GM23338 (cell line): ENCODE measurements around the gene ATOSA. TPM values are rescaled to one million over a fixed set of nuclear protein-coding genes. Genes with fewer than 3 reads are reported as not detected.

Experiments
- ATAC-seq: fragments of 200-7000 bp; cut with Tn5 transposase; 3 replicates; pipeline ENCODE4 v1.9.1; 2020
- DNase-seq: peaks from one replicate; pipeline ENCODE4 v3.0.0-alpha.2; 2015; ENCODE audit warnings: low spot score
- H2AFZ ChIP-seq: fragments of 200-600 bp; sonication (generic); 2 replicates; pipeline ENCODE4 v1.8.0; 2016; ENCODE audit warnings: antibody characterized with exemption, mild to moderate bottlenecking, moderate library complexity
- H3F3A ChIP-seq: fragments of 200-600 bp; sonication (generic); replicated peaks from 2 replicates; pipeline ENCODE4 v1.8.0; 2017; ENCODE audit warnings: antibody characterized with exemption, mixed run types, low read depth
- H3K27ac ChIP-seq: fragments of 200-600 bp; sonication (generic); 2 replicates; pipeline ENCODE4 v1.6.1; 2016; ENCODE audit warnings: low read depth
- H3K27me3 ChIP-seq: fragments of 200-600 bp; sonication (generic); 2 replicates; pipeline ENCODE4 v1.8.0; 2016; ENCODE audit warnings: mild to moderate bottlenecking, mixed run types, moderate library complexity; ENCODE audit not compliant: insufficient read depth
- H3K36me3 ChIP-seq: fragments of 200-600 bp; sonication (generic); 2 replicates; pipeline ENCODE4 v1.8.0; 2016; ENCODE audit warnings: mild to moderate bottlenecking; ENCODE audit not compliant: insufficient read depth
- H3K4me1 ChIP-seq: fragments of 200-600 bp; sonication (generic); 2 replicates; pipeline ENCODE4 v1.8.0; 2016; ENCODE audit warnings: mild to moderate bottlenecking, moderate library complexity; ENCODE audit not compliant: insufficient read depth
- H3K4me2 ChIP-seq: fragments of 200-600 bp; sonication (generic); 2 replicates; pipeline ENCODE4 v1.7.1; 2017; ENCODE audit warnings: mixed run types
- H3K4me3 ChIP-seq: fragments of 200-600 bp; sonication (generic); 2 replicates; pipeline ENCODE4 v1.6.1; 2016; ENCODE audit warnings: mixed run types
- H3K79me2 ChIP-seq: fragments of 200-600 bp; sonication (generic); replicated peaks from 2 replicates; pipeline ENCODE4 v1.8.0; 2017; ENCODE audit warnings: mild to moderate bottlenecking; ENCODE audit not compliant: insufficient read depth
- H3K9me2 ChIP-seq: fragments of 200-600 bp; sonication (generic); 2 replicates; pipeline ENCODE4 v1.8.0; 2017; ENCODE audit not compliant: insufficient read depth
- H4K20me1 ChIP-seq: fragments of 200-600 bp; sonication (generic); replicated peaks from 2 replicates; pipeline ENCODE4 v1.8.0; 2017; ENCODE audit warnings: mild to moderate bottlenecking; ENCODE audit not compliant: insufficient read depth
- H3K27ac Mint-ChIP-seq: 2 replicates; pipeline ENCODE4 v1.8.0; 2020; ENCODE audit warnings: inconsistent platforms, mild to moderate bottlenecking, moderate library complexity, mixed read lengths
- H3K27me3 Mint-ChIP-seq: 3 replicates; pipeline ENCODE4 v1.8.0; 2022; ENCODE audit warnings: low read depth, mild to moderate bottlenecking, moderate library complexity, mixed read lengths, inconsistent platforms; ENCODE audit not compliant: insufficient read depth, poor library complexity
- H3K36me3 Mint-ChIP-seq: 3 replicates; pipeline ENCODE4 v1.8.0; 2021; ENCODE audit warnings: low read depth, mild to moderate bottlenecking, inconsistent platforms, moderate library complexity, mixed read lengths
- H3K4me1 Mint-ChIP-seq: 3 replicates; pipeline ENCODE4 v1.8.0; 2020; ENCODE audit warnings: mild to moderate bottlenecking, inconsistent platforms, mixed read lengths
- H3K4me3 Mint-ChIP-seq: 3 replicates; pipeline ENCODE4 v1.8.0; 2021; ENCODE audit warnings: moderate library complexity, mild to moderate bottlenecking, inconsistent platforms, mixed read lengths
- H3K9me3 Mint-ChIP-seq: 3 replicates; pipeline ENCODE4 v1.8.0; 2020; ENCODE audit warnings: moderate library complexity, mild to moderate bottlenecking, inconsistent platforms, mixed read lengths
- CREB1 ChIP-seq: fragments of 250-450 bp; sonication (Bioruptor Pico); IDR thresholded peaks from 2 replicates; pipeline ENCODE4 v1.5.0; 2020; ENCODE audit warnings: low read depth, mild to moderate bottlenecking, moderate library complexity
- EZH2 ChIP-seq: fragments of 200-600 bp; sonication (generic); IDR thresholded peaks from one replicate; pipeline ENCODE4 v1.8.0; 2017; ENCODE audit warnings: antibody characterized with exemption, mild to moderate bottlenecking, low read depth; ENCODE audit not compliant: unreplicated experiment
- EZH2phosphoT487 ChIP-seq: fragments of 200-600 bp; sonication (generic); IDR thresholded peaks from one replicate; pipeline ENCODE4 v1.8.1; 2018; ENCODE audit warnings: antibody characterized with exemption; ENCODE audit not compliant: unreplicated experiment
- NANOG ChIP-seq: IDR thresholded peaks from 2 replicates; pipeline ENCODE4 v1.6.1; 2016; ENCODE audit warnings: antibody characterized with exemption, borderline replicate concordance
- POLR2AphosphoS5 ChIP-seq: IDR thresholded peaks from 2 replicates; pipeline ENCODE4 v1.6.1; 2016; ENCODE audit warnings: antibody characterized with exemption, low read depth
- STAT1 ChIP-seq: IDR thresholded peaks from one replicate; pipeline ENCODE4 v1.6.1; 2016; ENCODE audit warnings: antibody characterized with exemption; ENCODE audit not compliant: unreplicated experiment
- polyA plus RNA-seq: library from polyadenylated mRNA; unstranded; fragments of >200 nt; fragmentation: Nextera tagmentation; extraction: Ambion mirVana; gene quantifications from 2 replicates; pipeline ENCODE4 v1.2.1, GENCODE V29; 2016
- total RNA-seq: library from RNA; depleted of rRNA; stranded (reverse); fragments of >200 nt; shearing (Covaris generic); gene quantifications from 2 replicates; pipeline ENCODE4 v1.2.3, GENCODE V29; 2014
- TF ChIP-seq, protein P1 (sequence below): IDR thresholded peaks from one replicate; pipeline ENCODE4 v1.6.1; 2018; ENCODE audit warnings: antibody characterized with exemption; ENCODE audit not compliant: unreplicated experiment
- TF ChIP-seq, protein P2 (sequence below): fragments of 250-450 bp; sonication (Bioruptor Pico); IDR thresholded peaks from 2 replicates; pipeline ENCODE4 v1.5.0; 2020; ENCODE audit warnings: mild to moderate bottlenecking, moderate library complexity
- TF ChIP-seq, protein P3 (sequence below), 2 experiments: fragments of 200-600 bp in 1 of 2; sonication (generic) in 1 of 2; conservative IDR thresholded peaks; 2 replicates each; pipeline versions ENCODE4 v1.5.1 to v1.6.1; 2016 to 2017; ENCODE audit warnings: antibody characterized with exemption in 2 of 2, low read depth in 2 of 2, mild to moderate bottlenecking in 2 of 2, moderate library complexity in 1 of 2

Gene ATOSA
- total and polyA plus RNA-seq, 2 experiments from 2014 or later = 6.2 to 14.0 TPM

DNA sequence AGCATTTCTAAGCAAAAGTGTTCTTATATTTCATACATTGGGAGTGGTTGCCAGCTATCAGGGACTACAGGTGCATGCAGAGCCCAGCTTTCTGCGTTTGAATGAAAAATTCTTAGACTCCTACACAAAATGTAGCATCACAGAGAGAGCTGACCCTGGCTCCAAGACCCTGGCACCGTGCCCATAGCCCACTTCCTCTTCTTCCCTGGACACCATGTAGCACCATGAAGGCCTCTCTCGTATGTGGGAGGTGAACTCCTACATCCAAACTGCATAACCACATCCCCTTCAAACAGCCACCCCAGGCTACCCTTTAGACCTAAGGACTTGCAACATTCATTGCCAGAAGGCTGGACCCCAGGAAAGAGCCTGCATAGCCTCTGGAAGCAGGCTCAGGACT is 35.8 kb upstream of the ATOSA start (continued):
- TF ChIP-seq, protein P1, sequence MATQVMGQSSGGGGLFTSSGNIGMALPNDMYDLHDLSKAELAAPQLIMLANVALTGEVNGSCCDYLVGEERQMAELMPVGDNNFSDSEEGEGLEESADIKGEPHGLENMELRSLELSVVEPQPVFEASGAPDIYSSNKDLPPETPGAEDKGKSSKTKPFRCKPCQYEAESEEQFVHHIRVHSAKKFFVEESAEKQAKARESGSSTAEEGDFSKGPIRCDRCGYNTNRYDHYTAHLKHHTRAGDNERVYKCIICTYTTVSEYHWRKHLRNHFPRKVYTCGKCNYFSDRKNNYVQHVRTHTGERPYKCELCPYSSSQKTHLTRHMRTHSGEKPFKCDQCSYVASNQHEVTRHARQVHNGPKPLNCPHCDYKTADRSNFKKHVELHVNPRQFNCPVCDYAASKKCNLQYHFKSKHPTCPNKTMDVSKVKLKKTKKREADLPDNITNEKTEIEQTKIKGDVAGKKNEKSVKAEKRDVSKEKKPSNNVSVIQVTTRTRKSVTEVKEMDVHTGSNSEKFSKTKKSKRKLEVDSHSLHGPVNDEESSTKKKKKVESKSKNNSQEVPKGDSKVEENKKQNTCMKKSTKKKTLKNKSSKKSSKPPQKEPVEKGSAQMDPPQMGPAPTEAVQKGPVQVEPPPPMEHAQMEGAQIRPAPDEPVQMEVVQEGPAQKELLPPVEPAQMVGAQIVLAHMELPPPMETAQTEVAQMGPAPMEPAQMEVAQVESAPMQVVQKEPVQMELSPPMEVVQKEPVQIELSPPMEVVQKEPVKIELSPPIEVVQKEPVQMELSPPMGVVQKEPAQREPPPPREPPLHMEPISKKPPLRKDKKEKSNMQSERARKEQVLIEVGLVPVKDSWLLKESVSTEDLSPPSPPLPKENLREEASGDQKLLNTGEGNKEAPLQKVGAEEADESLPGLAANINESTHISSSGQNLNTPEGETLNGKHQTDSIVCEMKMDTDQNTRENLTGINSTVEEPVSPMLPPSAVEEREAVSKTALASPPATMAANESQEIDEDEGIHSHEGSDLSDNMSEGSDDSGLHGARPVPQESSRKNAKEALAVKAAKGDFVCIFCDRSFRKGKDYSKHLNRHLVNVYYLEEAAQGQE = no peak
- no peak for TF ChIP-seq POLR2AphosphoS5

DNA sequence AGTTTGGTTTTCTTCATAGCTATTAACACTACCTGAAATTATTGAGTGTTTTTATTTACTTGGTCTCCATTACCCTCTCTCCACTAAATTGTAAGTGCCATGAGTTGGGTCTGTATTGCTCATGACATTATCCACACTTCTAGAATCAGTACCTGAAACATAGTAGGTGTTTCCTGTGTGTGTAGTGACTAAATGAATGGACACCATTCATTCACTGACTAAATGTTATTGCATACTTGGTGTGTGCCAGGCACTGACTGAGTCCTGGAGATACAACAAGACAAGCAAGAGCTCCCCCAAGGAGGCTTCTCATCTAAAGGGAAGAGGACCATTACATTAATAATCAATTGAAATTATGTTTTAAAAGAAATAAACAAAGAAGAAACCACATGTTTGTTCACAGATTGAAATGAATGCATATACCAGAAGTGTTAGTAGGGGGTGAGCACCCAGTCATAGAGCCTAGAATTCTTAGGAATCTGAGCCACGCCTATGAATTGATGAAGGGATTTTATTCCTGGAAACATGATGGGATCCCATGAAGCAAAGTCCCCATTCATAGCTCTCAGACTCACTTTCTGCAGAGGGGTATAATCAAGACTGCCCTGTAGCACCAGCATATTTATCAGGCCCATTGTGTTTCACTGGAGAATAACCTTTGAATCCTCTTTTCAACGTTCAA is 31.7 kb upstream of the ATOSA start:
- Mint-ChIP-seq H3K27me3 (peaks cover 4% of the 10 kb centered on the region), H3K4me1 (peaks cover 18% of the 10 kb centered on the region), H3K9me3 (no peaks in the 10 kb centered on the region), H3K27ac (no peak overlapping the region), H3K36me3 (no peaks in the 10 kb centered on the region), H3K4me3 (no peak overlapping the region; the same call in 2 of the 3 replicates)
- Histone ChIP-seq H3K36me3 (no peaks in the 10 kb centered on the region), H3K79me2 (no peaks in the 10 kb centered on the region), H4K20me1 (no peaks in the 10 kb centered on the region), H3K27me3 (no peaks in the 10 kb centered on the region), H3K27ac (no peak overlapping the region), H3K4me3 (no peak overlapping the region), H3K4me1 (no peaks in the 10 kb centered on the region), H3K4me2 (no peak overlapping the region), H3F3A (no peaks in the 10 kb centered on the region), H3K9me2 (no peaks in the 10 kb centered on the region), H2AFZ (no peak overlapping the region)
- DNase-seq = no peak
- no peak for ATAC-seq
- TF ChIP-seq STAT1 (no peak), CREB1 (no peak), EZH2 (no peak), EZH2phosphoT487 (no peak), NANOG (no peak)
- TF ChIP-seq, protein P2, sequence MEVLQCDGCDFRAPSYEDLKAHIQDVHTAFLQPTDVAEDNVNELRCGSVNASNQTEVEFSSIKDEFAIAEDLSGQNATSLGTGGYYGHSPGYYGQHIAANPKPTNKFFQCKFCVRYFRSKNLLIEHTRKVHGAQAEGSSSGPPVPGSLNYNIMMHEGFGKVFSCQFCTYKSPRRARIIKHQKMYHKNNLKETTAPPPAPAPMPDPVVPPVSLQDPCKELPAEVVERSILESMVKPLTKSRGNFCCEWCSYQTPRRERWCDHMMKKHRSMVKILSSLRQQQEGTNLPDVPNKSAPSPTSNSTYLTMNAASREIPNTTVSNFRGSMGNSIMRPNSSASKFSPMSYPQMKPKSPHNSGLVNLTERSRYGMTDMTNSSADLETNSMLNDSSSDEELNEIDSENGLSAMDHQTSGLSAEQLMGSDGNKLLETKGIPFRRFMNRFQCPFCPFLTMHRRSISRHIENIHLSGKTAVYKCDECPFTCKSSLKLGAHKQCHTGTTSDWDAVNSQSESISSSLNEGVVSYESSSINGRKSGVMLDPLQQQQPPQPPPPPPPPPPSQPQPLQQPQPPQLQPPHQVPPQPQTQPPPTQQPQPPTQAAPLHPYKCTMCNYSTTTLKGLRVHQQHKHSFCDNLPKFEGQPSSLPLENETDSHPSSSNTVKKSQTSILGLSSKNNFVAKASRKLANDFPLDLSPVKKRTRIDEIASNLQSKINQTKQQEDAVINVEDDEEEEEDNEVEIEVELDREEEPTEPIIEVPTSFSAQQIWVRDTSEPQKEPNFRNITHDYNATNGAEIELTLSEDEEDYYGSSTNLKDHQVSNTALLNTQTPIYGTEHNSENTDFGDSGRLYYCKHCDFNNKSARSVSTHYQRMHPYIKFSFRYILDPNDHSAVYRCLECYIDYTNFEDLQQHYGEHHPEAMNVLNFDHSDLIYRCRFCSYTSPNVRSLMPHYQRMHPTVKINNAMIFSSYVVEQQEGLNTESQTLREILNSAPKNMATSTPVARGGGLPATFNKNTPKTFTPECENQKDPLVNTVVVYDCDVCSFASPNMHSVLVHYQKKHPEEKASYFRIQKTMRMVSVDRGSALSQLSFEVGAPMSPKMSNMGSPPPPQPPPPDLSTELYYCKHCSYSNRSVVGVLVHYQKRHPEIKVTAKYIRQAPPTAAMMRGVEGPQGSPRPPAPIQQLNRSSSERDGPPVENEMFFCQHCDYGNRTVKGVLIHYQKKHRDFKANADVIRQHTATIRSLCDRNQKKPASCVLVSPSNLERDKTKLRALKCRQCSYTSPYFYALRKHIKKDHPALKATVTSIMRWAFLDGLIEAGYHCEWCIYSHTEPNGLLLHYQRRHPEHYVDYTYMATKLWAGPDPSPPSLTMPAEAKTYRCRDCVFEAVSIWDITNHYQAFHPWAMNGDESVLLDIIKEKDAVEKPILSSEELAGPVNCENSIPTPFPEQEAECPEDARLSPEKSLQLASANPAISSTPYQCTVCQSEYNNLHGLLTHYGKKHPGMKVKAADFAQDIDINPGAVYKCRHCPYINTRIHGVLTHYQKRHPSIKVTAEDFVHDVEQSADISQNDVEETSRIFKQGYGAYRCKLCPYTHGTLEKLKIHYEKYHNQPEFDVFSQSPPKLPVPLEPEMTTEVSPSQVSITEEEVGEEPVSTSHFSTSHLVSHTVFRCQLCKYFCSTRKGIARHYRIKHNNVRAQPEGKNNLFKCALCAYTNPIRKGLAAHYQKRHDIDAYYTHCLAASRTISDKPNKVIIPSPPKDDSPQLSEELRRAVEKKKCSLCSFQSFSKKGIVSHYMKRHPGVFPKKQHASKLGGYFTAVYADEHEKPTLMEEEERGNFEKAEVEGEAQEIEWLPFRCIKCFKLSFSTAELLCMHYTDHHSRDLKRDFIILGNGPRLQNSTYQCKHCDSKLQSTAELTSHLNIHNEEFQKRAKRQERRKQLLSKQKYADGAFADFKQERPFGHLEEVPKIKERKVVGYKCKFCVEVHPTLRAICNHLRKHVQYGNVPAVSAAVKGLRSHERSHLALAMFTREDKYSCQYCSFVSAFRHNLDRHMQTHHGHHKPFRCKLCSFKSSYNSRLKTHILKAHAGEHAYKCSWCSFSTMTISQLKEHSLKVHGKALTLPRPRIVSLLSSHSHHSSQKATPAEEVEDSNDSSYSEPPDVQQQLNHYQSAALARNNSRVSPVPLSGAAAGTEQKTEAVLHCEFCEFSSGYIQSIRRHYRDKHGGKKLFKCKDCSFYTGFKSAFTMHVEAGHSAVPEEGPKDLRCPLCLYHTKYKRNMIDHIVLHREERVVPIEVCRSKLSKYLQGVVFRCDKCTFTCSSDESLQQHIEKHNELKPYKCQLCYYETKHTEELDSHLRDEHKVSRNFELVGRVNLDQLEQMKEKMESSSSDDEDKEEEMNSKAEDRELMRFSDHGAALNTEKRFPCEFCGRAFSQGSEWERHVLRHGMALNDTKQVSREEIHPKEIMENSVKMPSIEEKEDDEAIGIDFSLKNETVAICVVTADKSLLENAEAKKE = no peak
- TF ChIP-seq, protein P3, sequence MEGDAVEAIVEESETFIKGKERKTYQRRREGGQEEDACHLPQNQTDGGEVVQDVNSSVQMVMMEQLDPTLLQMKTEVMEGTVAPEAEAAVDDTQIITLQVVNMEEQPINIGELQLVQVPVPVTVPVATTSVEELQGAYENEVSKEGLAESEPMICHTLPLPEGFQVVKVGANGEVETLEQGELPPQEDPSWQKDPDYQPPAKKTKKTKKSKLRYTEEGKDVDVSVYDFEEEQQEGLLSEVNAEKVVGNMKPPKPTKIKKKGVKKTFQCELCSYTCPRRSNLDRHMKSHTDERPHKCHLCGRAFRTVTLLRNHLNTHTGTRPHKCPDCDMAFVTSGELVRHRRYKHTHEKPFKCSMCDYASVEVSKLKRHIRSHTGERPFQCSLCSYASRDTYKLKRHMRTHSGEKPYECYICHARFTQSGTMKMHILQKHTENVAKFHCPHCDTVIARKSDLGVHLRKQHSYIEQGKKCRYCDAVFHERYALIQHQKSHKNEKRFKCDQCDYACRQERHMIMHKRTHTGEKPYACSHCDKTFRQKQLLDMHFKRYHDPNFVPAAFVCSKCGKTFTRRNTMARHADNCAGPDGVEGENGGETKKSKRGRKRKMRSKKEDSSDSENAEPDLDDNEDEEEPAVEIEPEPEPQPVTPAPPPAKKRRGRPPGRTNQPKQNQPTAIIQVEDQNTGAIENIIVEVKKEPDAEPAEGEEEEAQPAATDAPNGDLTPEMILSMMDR (conservative IDR thresholded peaks at IDR 0.05; ENCODE audit: low read depth in 2 of 2) = no peak
- TF ChIP-seq, protein P1 = no peak
